OCI-LY7 (cell line): Measurements from ENCODE around the gene NATD1. TPM values are rescaled to one million over a fixed set of nuclear protein-coding genes. Genes with fewer than 3 reads are reported as not detected.
A peak's percentile ranks its signal among the peaks of the same experiment; 100 is the strongest.

ENCODE experiments used
- BruUV-seq: library from RNA; stranded (reverse); fragments of 400-500 nt; replicated peaks from 2 replicates; lab custom pipeline; 2021; lab: Mats Ljungman, UMichigan
- CTCF ChIA-PET: fragments of 300-600 bp; sonication (Branson Sonifier 250); formaldehyde crosslinking; loops from one replicate; lab custom pipeline; 2022; ENCODE audit warnings: antibody characterized with exemption; ENCODE audit not compliant: unreplicated experiment; lab: Charles Lee
- POLR2A ChIA-PET: fragments of 300-600 bp; sonication (Branson Sonifier 250); formaldehyde crosslinking; loops from one replicate; lab custom pipeline; 2022; ENCODE audit warnings: antibody characterized with exemption; lab: Charles Lee
- DNase-seq: peaks from one replicate; pipeline ENCODE4 v3.0.0-alpha.2; 2015; ENCODE audit warnings: low spot score
- H2AFZ ChIP-seq: fragments of 200-600 bp; sonication (generic), shearing (Covaris generic); 2 replicates; pipeline ENCODE4 v1.6.1; 2014; ENCODE audit warnings: mild to moderate bottlenecking, antibody characterized with exemption, low read length, moderate library complexity
- H3K27ac ChIP-seq: fragments of 200-600 bp; sonication (generic); 2 replicates; pipeline ENCODE4 v1.5.1; 2014; ENCODE audit warnings: mixed run types, low read depth, mild to moderate bottlenecking, moderate library complexity, low read length, inconsistent platforms; ENCODE audit not compliant: poor library complexity, severe bottlenecking
- H3K36me3 ChIP-seq: fragments of 200-600 bp; sonication (generic); 2 replicates; pipeline ENCODE4 v1.6.1; 2014; ENCODE audit warnings: mild to moderate bottlenecking, antibody characterized with exemption, low read length, moderate library complexity, mixed read lengths; ENCODE audit not compliant: insufficient read depth
- H3K4me1 ChIP-seq: fragments of 200-600 bp; sonication (generic); 2 replicates; pipeline ENCODE4 v1.5.1; 2014; ENCODE audit warnings: mild to moderate bottlenecking, low read length; ENCODE audit not compliant: insufficient read depth, poor library complexity, severe bottlenecking
- H3K4me2 ChIP-seq: fragments of 200-600 bp; sonication (generic); 2 replicates; pipeline ENCODE4 v1.6.1; 2014; ENCODE audit warnings: mild to moderate bottlenecking, low read length
- H3K4me3 ChIP-seq: fragments of 200-600 bp; sonication (generic); 2 replicates; pipeline ENCODE4 v1.5.1; 2014; ENCODE audit warnings: mild to moderate bottlenecking, low read depth, low read length; ENCODE audit not compliant: poor library complexity, severe bottlenecking
- H3K79me2 ChIP-seq: fragments of 200-600 bp; sonication (generic); 2 replicates; pipeline ENCODE4 v1.6.1; 2016; ENCODE audit warnings: low read depth, mild to moderate bottlenecking, low read length, moderate library complexity, mixed read lengths; ENCODE audit not compliant: insufficient read depth
- H3K9me2 ChIP-seq: fragments of 200-600 bp; sonication (generic); 2 replicates; pipeline ENCODE4 v1.6.1; 2016; ENCODE audit warnings: mild to moderate bottlenecking, low read length, mixed read lengths; ENCODE audit not compliant: insufficient read depth
- H3K9me3 ChIP-seq: fragments of 200-600 bp; sonication (generic); 2 replicates; pipeline ENCODE4 v1.6.1; 2014; ENCODE audit warnings: mild to moderate bottlenecking, mixed run types, low read length, mixed read lengths
- H4K20me1 ChIP-seq: fragments of 200-600 bp; sonication (generic); 2 replicates; pipeline ENCODE4 v1.6.1; 2014; ENCODE audit warnings: mild to moderate bottlenecking, antibody characterized with exemption, low read length, moderate library complexity, mixed read lengths; ENCODE audit not compliant: insufficient read depth
- CTCF ChIP-seq: fragments of 200-600 bp; sonication (generic); conservative IDR thresholded peaks from 2 replicates; pipeline ENCODE4 v1.5.1; 2014; ENCODE audit warnings: mild to moderate bottlenecking, antibody characterized with exemption, low read length, moderate library complexity, mixed read lengths
- EZH2phosphoT487 ChIP-seq: fragments of 200-600 bp; sonication (generic); IDR thresholded peaks from 2 replicates; pipeline ENCODE4 v1.6.1; 2018; ENCODE audit warnings: low read depth, borderline replicate concordance, mild to moderate bottlenecking, mixed run types, antibody characterized with exemption, low read length, moderate library complexity, mixed read lengths
- intact Hi-C: fragments of 100-400 bp; cut with micrococcal nuclease; formaldehyde crosslinking; loops from one replicate; pipeline ENCODE4 v1.10.0; 2022; ENCODE audit not compliant: unreplicated experiment
- total RNA-seq, 2 experiments: library from RNA; depleted of rRNA in 1 of 2; stranded (reverse); fragments of >200 nt in 1 of 2; shearing (Covaris generic) in 1 of 2; gene quantifications; 2 replicates each; pipeline ENCODE4 v1.2.3, GENCODE V29; 2014 to 2022

The NATD1 gene
- total RNA-seq, 2 experiments from 2014 or later = 0.85 to 6.0 TPM

GRCh38 chr17:21240369-21241055, 12.7 kb downstream of the NATD1 start:
- no peak overlapping the region for H3K27ac ChIP-seq
- CTCF ChIA-PET = no interaction called here
- no peak overlapping the region for H2AFZ ChIP-seq
- H3K4me2 ChIP-seq = no peak overlapping the region
- no peaks in the 10 kb centered on the region for H4K20me1 ChIP-seq
- peaks cover 6% of the 10 kb centered on the region for H3K4me1 ChIP-seq
- no peaks in the 10 kb centered on the region for H3K36me3 ChIP-seq
- no peak for DNase-seq
- TF ChIP-seq CTCF (no peak), EZH2phosphoT487 (no peak)
- BruUV-seq = no TSS peak
- H3K79me2 ChIP-seq = no peaks in the 10 kb centered on the region
- intact Hi-C loops = no loop called here
- POLR2A ChIA-PET = no interaction called here
- no peaks in the 10 kb centered on the region for H3K9me3 ChIP-seq
- H3K9me2 ChIP-seq = no peaks in the 10 kb centered on the region
- no peak overlapping the region for H3K4me3 ChIP-seq

GRCh38 chr17:21239680-21240368, 13.4 kb downstream of the NATD1 start:
- Histone ChIP-seq H3K27ac (no peak overlapping the region), H3K4me2 (no peak overlapping the region), H3K9me3 (no peaks in the 10 kb centered on the region), H3K9me2 (no peaks in the 10 kb centered on the region), H3K36me3 (no peaks in the 10 kb centered on the region), H3K4me1 (no peaks in the 10 kb centered on the region), H4K20me1 (no peaks in the 10 kb centered on the region), H2AFZ (no peak overlapping the region), H3K79me2 (no peaks in the 10 kb centered on the region), H3K4me3 (no peak overlapping the region)
- TF ChIP-seq CTCF = peak; percentile 66
- TF ChIP-seq EZH2phosphoT487 = no peak
- no TSS peak for BruUV-seq
- intact Hi-C loops = loop anchor here (5.0 kb wide), 1 partner anchor 123 kb away; no protein-coding TSS in a partner anchor
- CTCF ChIA-PET = no interaction called here
- peak; percentile 51 for DNase-seq
- POLR2A ChIA-PET = no interaction called here

DNA sequence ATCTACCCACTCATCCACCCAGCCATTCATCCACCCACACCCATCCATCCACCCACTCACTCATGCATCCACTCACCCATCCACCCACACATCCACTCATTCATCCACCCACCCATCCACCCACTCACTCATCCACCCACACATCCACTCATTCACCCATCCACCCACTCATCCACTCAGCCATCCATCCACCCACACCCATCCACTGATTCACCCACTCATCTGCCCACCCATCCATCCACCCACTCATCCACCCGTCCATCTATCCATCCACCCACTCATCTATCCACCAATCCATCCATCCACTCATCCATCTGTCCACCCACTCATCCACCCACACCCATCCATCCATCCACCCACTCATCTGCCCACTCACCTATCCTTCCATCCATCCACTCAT, 17.3 kb downstream of the NATD1 start:
- Histone ChIP-seq H4K20me1 (no peaks in the 10 kb centered on the region), H3K9me3 (no peaks in the 10 kb centered on the region), H3K4me1 (no peaks in the 10 kb centered on the region), H3K79me2 (no peaks in the 10 kb centered on the region), H3K36me3 (0 out of 2 replicates have a peak, but pooled peaks cover 5% of the 10 kb centered on the region), H3K4me2 (no peak overlapping the region), H3K9me2 (no peaks in the 10 kb centered on the region), H3K27ac (no peak overlapping the region), H2AFZ (no peak overlapping the region), H3K4me3 (no peak overlapping the region)
- no TSS peak for BruUV-seq
- DNase-seq = no peak
- POLR2A ChIA-PET = no interaction called here
- intact Hi-C loops = loop anchor here (5.0 kb wide), 1 partner anchor 119 kb away; no protein-coding TSS in a partner anchor
- CTCF ChIA-PET = no interaction called here
- TF ChIP-seq EZH2phosphoT487 (no peak), CTCF (no peak)
